Lower leg skin (tissue), 4 donors: ENCODE results near the gene CDH13. TPM values are rescaled to one million over a fixed set of nuclear protein-coding genes. Genes with fewer than 3 reads are reported as not detected.

Experiments used
- DNase-seq, 2 donors: peaks; one replicate each; pipeline ENCODE4 v3.0.0-alpha.2; 2019; ENCODE audit warnings: low spot score in 2 of 2
- H3K4me3 ChIP-seq: fragments of 200-600 bp; sonication (generic); 2 replicates; pipeline ENCODE4 v1.5.1; 2017; ENCODE audit warnings: mild to moderate bottlenecking, low read depth; ENCODE audit not compliant: poor library complexity, severe bottlenecking
- POLR2A ChIP-seq, 2 donors: fragments of 450-650 bp; IDR thresholded peaks; one replicate each; pipeline ENCODE4 v1.6.1; 2016 to 2017; ENCODE audit warnings: antibody characterized with exemption in 2 of 2, mild to moderate bottlenecking in 1 of 2, moderate library complexity in 1 of 2
- WGBS, 2 donors: methylation state at CpG; one replicate each; pipeline ENCODE4 v1.1.5; 2018; 5-methylcytosine and 5-hydroxymethylcytosine counted together
- intact Hi-C: fragments of 100-400 bp; cut with DNase I; formaldehyde crosslinking; loops from one replicate; pipeline ENCODE4 v1.15.0; 2023; ENCODE audit warnings: low total_unique reads
- total RNA-seq, 4 donors: library from RNA; depleted of rRNA; stranded (reverse); fragments of >200 nt; gene quantifications; one replicate each; pipeline ENCODE4 v1.1.0, GENCODE V29; 2016
- TF ChIP-seq, protein P1 (sequence below), 3 donors: fragments of 450-650 bp; IDR thresholded peaks; one replicate each; pipeline ENCODE4 v1.5.1; 2016; ENCODE audit warnings: antibody characterized with exemption in 3 of 3, mild to moderate bottlenecking in 3 of 3, moderate library complexity in 2 of 3

CDH13 gene
- total RNA-seq, 4 donors from 2014 or later: 102 to 246 (median 155) TPM

DNA sequence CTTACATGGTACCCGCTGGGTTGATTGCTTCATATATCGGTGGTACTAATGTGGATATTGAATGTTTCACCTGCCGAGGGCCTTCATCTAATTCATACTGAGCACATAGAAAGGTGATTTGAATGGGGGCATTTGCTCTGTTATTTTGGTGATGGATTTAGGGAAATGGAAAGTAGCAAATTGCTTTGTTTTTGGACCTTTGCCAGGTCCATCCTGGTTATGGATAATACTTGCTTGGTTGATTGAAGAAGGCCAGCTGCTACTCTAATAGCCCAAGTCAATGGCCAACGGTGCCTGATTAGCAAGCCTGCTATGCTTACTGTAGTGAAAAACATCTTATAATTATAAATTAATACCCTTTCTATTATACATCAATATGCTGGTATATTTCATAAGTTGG is 253.6 kb downstream of the CDH13 start:
- WGBS, 2 donors: 93 to 96% methylated on average over 4 of the region's 4 CpGs
- intact Hi-C loops: no loop called here
- no peak for TF ChIP-seq POLR2A (IDR thresholded peaks at IDR 0.05)
- TF ChIP-seq, protein P1, sequence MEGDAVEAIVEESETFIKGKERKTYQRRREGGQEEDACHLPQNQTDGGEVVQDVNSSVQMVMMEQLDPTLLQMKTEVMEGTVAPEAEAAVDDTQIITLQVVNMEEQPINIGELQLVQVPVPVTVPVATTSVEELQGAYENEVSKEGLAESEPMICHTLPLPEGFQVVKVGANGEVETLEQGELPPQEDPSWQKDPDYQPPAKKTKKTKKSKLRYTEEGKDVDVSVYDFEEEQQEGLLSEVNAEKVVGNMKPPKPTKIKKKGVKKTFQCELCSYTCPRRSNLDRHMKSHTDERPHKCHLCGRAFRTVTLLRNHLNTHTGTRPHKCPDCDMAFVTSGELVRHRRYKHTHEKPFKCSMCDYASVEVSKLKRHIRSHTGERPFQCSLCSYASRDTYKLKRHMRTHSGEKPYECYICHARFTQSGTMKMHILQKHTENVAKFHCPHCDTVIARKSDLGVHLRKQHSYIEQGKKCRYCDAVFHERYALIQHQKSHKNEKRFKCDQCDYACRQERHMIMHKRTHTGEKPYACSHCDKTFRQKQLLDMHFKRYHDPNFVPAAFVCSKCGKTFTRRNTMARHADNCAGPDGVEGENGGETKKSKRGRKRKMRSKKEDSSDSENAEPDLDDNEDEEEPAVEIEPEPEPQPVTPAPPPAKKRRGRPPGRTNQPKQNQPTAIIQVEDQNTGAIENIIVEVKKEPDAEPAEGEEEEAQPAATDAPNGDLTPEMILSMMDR (IDR thresholded peaks at IDR 0.05): no peak
- no peak overlapping the region for H3K4me3 ChIP-seq
- DNase-seq: no peak

DNA sequence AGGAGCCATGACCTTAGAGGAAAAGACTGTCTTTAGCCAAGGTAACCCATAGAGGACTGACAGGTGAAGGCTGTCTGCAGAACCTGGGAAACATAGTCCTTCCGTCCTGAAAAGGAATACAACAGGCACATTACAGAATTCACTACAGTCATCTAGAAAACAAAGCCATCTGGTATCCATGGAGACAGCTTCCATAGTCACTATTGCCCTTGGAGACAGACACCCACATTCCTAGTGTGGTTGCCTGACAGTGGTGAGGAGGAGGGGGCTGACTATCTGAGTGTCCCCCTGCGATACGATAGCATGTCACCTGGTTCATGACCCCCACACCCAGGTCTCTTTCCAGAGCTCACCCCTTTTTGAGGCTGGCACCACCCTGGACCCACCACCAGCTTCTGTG is 254.7 kb downstream of the CDH13 start:
- intact Hi-C loops: no loop called here
- TF ChIP-seq POLR2A (IDR thresholded peaks at IDR 0.05): no peak
- TF ChIP-seq, protein P1 (IDR thresholded peaks at IDR 0.05): no peak

DNA sequence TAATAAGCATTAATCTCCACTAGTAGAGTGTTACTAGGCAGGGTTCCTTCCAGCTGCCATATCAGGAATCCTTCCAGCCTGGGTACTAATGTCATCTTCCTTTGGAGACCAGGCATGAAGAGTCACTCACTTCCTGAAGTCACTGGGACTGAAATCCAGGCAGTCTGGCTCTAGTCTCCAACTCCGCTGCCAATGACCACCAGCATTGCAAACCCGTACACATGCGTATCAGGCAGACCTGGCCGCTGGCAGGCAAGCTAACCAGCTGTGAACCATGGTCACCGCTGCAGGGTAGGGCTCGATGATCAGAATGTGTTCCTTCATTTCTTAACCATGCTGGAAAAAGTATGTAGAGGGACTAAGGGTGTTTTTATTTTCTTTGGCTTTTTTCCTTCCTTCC is 255.5 kb downstream of the CDH13 start:
- DNase-seq: no peak
- intact Hi-C loops: no loop called here
- TF ChIP-seq, protein P1 (IDR thresholded peaks at IDR 0.05): no peak
- no peak for TF ChIP-seq POLR2A (IDR thresholded peaks at IDR 0.05)
- no peak overlapping the region for H3K4me3 ChIP-seq
- 84 to 91% methylated on average over 6 of the region's 6 CpGs for whole genome bisulfite sequencing, 2 donors

More for the DNA sequence above, 254.7 kb downstream of the CDH13 start:
- DNase-seq: no peak
- H3K4me3 ChIP-seq: no peak overlapping the region
- 90 to 95% methylated on average over 3 of the region's 3 CpGs for WGBS, 2 donors

DNA sequence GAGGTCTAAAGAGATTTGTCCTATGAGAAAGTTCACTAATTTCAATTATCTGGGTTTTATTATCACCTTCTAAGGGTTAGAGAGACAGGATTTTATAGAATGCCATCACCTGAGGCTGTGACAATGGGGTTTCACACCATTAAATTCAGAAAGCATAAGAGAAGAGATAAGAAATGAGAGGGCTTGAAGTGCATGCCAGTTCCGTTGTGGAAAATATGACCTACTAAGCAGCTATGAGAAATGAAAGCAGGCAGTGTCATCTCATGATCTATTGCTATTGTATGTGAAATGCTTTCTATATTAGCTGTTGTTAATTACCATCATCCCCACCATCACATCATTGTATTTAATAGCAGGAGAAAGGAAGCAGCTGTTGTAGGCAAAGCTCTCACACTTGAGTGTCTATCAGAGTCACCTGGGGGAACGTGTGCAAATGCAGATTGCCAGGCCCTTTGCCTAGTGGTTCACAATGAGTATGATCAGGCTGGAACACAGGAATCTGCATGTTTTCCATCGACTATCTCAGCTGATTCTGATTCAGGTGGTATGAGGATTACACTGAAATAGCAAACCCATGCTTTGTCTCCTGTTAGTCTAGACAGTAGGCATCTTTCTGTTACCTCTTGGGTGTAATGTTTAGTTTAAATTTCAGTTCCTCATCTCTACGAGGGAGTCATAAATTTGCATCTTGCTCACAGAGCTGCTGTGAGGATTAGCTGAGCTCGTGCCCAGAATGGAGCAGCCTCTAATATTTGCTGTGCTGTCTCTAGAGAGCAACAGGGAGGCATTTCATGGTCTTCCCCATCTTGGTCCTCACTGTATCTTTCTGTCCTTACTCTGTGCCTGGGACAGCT is 256.4 kb downstream of the CDH13 start:
- WGBS, 2 donors: 55 to 69% methylated on average over 5 of the region's 5 CpGs
- intact Hi-C loops: no loop called here
- TF ChIP-seq POLR2A (IDR thresholded peaks at IDR 0.05): no peak
- TF ChIP-seq, protein P1 (IDR thresholded peaks at IDR 0.05): no peak
- H3K4me3 ChIP-seq: no peak overlapping the region
- DNase-seq: no peak

DNA sequence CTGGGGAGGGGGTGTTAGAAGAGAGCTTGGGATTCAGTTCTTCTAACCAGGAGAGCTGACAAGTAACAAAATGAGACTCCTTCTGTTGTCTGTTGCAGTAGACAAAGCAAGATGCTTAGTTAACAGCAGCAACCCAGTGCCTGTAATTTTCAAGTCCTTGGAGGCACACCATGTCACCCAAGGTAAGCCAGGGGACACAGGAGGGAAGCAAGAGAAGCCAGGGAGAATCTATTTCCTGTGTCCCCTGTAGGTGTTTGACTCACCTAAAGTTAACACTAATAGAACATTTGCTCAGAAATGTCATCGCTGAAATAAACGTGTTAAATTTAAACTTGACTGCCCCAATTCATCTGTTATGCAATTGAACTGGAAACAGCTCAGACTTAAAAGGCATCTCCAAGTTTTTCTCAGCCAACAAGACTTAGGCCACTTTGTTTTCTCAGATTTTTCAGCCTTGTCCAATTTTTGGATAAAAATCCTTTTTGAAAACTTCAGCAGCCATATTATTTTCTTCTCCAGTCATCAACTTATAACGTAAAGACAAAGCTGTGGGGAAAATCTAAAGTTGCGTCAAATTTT is 257.6 kb downstream of the CDH13 start:
- 71 to 84% methylated on average over 4 of the region's 4 CpGs for whole genome bisulfite sequencing, 2 donors
- H3K4me3 ChIP-seq: no peak overlapping the region
- TF ChIP-seq, protein P1 (IDR thresholded peaks at IDR 0.05): no peak
- no peak for TF ChIP-seq POLR2A (IDR thresholded peaks at IDR 0.05)
- DNase-seq: no peak
- intact Hi-C loops: no loop called here
